Measurements from ENCODE around the gene LONP2. TPM values are rescaled to one million over a fixed set of nuclear protein-coding genes. Genes with fewer than 3 reads are reported as not detected.

LONP2 gene
- total RNA-seq, 4 donors from 2014 or later: 50.8 to 80.9 (median 53.9) TPM

GRCh38 chr16:48321317-48322036, 77.4 kb downstream of the LONP2 start:
- no peak for TF ChIP-seq CTCF (IDR thresholded peaks at IDR 0.05)
- no peak for DNase-seq (ENCODE audit: low spot score)
- no peak for ATAC-seq (ENCODE audit: low FRiP score)

GRCh38 chr16:48323783-48324775, 80.0 kb downstream of the LONP2 start:
- DNase-seq (ENCODE audit: low spot score) (no peak), ATAC-seq (ENCODE audit: low FRiP score) (no peak)
- TF ChIP-seq CTCF (IDR thresholded peaks at IDR 0.05): no peak

GRCh38 chr16:48326915-48327314, 82.8 kb downstream of the LONP2 start:
- DNase-seq (ENCODE audit: low spot score) (no peak), ATAC-seq (ENCODE audit: low FRiP score) (no peak)
- TF ChIP-seq CTCF (IDR thresholded peaks at IDR 0.05): no peak

- no peak for DNase-seq (ENCODE audit: low spot score)
Measured at GRCh38 chr16:48329138-48329537, 85.0 kb downstream of the LONP2 start.

GRCh38 chr16:48330189-48330840, 86.2 kb downstream of the LONP2 start:
- no peak for TF ChIP-seq CTCF (IDR thresholded peaks at IDR 0.05)
- ATAC-seq (ENCODE audit: low FRiP score): no peak
- DNase-seq (ENCODE audit: low spot score): no peak

More at GRCh38 chr16:48329138-48329537, 85.0 kb downstream of the LONP2 start:
- no peak for TF ChIP-seq CTCF (IDR thresholded peaks at IDR 0.05)
- ATAC-seq (ENCODE audit: low FRiP score): no peak

- DNase-seq (ENCODE audit: low spot score) (no peak), ATAC-seq (ENCODE audit: low FRiP score) (no peak)
- TF ChIP-seq CTCF (IDR thresholded peaks at IDR 0.05): no peak
Measured at GRCh38 chr16:48330841-48331192, 86.7 kb downstream of the LONP2 start.
